ENCODE results near the gene GUSB.

DNA sequence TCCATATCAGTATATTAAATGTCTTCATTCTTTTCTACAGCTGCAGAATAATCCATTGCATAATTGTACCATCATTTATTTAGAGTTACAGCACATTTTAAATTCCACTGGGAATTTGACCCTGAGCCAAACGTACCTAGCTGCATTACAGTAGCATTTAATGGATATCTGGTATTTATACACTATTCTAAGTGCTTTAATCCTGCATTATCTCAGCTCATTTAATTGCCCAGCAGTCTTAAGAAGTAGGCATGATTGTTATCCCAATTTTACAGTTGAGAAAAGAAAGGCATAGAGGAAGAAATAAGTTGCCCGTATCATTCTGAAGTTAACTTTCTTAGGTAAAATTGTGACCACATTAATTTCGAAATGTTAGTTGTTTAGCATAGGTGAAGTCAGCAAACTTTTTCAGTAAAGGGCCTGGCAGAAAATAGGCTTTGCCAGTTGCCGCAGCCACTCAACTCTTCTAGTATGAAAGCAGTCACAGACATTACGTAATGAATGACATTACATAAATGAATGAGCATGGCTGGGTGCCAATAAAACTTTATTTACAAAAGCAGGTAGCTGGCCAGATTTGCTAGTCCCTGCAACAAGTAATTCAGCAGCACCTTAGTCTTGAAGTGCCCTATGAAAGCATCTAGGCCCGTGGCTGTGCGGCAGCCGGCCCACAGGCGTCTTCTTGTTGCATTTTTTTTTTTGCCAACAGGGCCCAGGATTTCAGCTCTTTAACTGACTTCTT lies 30.0 kb downstream of the GUSB start:
- TF ChIP-seq, protein P1, sequence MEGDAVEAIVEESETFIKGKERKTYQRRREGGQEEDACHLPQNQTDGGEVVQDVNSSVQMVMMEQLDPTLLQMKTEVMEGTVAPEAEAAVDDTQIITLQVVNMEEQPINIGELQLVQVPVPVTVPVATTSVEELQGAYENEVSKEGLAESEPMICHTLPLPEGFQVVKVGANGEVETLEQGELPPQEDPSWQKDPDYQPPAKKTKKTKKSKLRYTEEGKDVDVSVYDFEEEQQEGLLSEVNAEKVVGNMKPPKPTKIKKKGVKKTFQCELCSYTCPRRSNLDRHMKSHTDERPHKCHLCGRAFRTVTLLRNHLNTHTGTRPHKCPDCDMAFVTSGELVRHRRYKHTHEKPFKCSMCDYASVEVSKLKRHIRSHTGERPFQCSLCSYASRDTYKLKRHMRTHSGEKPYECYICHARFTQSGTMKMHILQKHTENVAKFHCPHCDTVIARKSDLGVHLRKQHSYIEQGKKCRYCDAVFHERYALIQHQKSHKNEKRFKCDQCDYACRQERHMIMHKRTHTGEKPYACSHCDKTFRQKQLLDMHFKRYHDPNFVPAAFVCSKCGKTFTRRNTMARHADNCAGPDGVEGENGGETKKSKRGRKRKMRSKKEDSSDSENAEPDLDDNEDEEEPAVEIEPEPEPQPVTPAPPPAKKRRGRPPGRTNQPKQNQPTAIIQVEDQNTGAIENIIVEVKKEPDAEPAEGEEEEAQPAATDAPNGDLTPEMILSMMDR (IDR thresholded peaks at IDR 0.05; ENCODE audit: borderline replicate concordance, extremely low read depth, low read length, poor library complexity, severe bottlenecking) = no peak
- TF ChIP-seq EZH2 (IDR thresholded peaks at IDR 0.05; ENCODE audit: borderline replicate concordance, low read depth, low read length, severe bottlenecking) = no peak
